NT2/D1 (cell line): Measurements from ENCODE around the gene ROR1.

Experiments used
- SUZ12 ChIP-seq: IDR thresholded peaks from 2 replicates; pipeline ENCODE4 v1.6.1; 2011; ENCODE audit not compliant: insufficient read length, insufficient read depth; ENCODE audit errors: extremely low read depth
- YY1 ChIP-seq: IDR thresholded peaks from 2 replicates; pipeline ENCODE4 v1.6.1; 2011; ENCODE audit not compliant: insufficient read length, insufficient read depth
- ZNF274 ChIP-seq: IDR thresholded peaks from 2 replicates; pipeline ENCODE4 v1.6.1; 2011; ENCODE audit warnings: mild to moderate bottlenecking, low read depth, low read length

- TF ChIP-seq ZNF274 (no peak), YY1 (no peak), SUZ12 (no peak)
Observed at GRCh38 chr1:63731117-63732043, 42.4 kb upstream of the ROR1 start.
